DOHH2 (cell line): ENCODE results near the gene FARS2.

Experiments
- H3F3A ChIP-seq: fragments of 200-600 bp; sonication (generic), shearing (Covaris generic); 2 replicates; pipeline ENCODE4 v1.6.0; 2016; ENCODE audit warnings: antibody characterized with exemption, mild to moderate bottlenecking; ENCODE audit not compliant: control insufficient read depth, insufficient read depth
- H3K27ac ChIP-seq: fragments of 200-600 bp; sonication (generic); 2 replicates; pipeline ENCODE4 v1.5.1; 2014; ENCODE audit warnings: low read depth, mild to moderate bottlenecking, low read length, moderate library complexity
- H3K27me3 ChIP-seq: fragments of 200-600 bp; sonication (generic); 2 replicates; pipeline ENCODE4 v1.6.1; 2014; ENCODE audit warnings: mild to moderate bottlenecking, low read length, mixed read lengths; ENCODE audit not compliant: control insufficient read depth
- H3K36me3 ChIP-seq: fragments of 200-600 bp; sonication (generic); 2 replicates; pipeline ENCODE4 v1.6.1; 2014; ENCODE audit warnings: mild to moderate bottlenecking, low read length, moderate library complexity, mixed read lengths; ENCODE audit not compliant: control insufficient read depth
- H3K4me1 ChIP-seq: fragments of 200-600 bp; sonication (generic); 2 replicates; pipeline ENCODE4 v1.6.1; 2014; ENCODE audit warnings: mild to moderate bottlenecking, low read length, mixed read lengths; ENCODE audit not compliant: control insufficient read depth
- H3K4me2 ChIP-seq: fragments of 200-600 bp; sonication (generic); 2 replicates; pipeline ENCODE4 v1.6.0; 2014; ENCODE audit warnings: mild to moderate bottlenecking, low read length, moderate library complexity
- H3K4me3 ChIP-seq: fragments of 200-600 bp; sonication (generic); 2 replicates; pipeline ENCODE4 v1.5.1; 2014; ENCODE audit warnings: mild to moderate bottlenecking, low read length, mixed read lengths
- H3K79me2 ChIP-seq: fragments of 200-600 bp; sonication (generic); 2 replicates; pipeline ENCODE4 v1.6.1; 2014; ENCODE audit warnings: mild to moderate bottlenecking, low read length, mixed read lengths; ENCODE audit not compliant: control insufficient read depth
- H3K9me2 ChIP-seq: fragments of 200-600 bp; sonication (generic); replicated peaks from 2 replicates; pipeline ENCODE4 v1.6.1; 2014; ENCODE audit warnings: mild to moderate bottlenecking, low read length, mixed read lengths; ENCODE audit not compliant: control insufficient read depth
- H3K9me3 ChIP-seq: fragments of 200-600 bp; sonication (generic); 2 replicates; pipeline ENCODE4 v1.6.1; 2014; ENCODE audit warnings: antibody characterized with exemption, low read length, mixed read lengths; ENCODE audit not compliant: control insufficient read depth, insufficient read depth
- H4K20me1 ChIP-seq: fragments of 200-600 bp; sonication (generic); 2 replicates; pipeline ENCODE4 v1.6.0; 2014; ENCODE audit warnings: low read depth, mild to moderate bottlenecking, antibody characterized with exemption, low read length, moderate library complexity; ENCODE audit not compliant: control insufficient read depth, insufficient read depth
- EZH2phosphoT487 ChIP-seq: fragments of 200-600 bp; sonication (generic); IDR thresholded peaks from 2 replicates; pipeline ENCODE4 v1.6.1; 2017; ENCODE audit warnings: borderline replicate concordance, mild to moderate bottlenecking, antibody characterized with exemption, low read length, moderate library complexity, mixed read lengths
- TF ChIP-seq, protein P1 (sequence below): fragments of 200-600 bp; sonication (generic); IDR thresholded peaks from one replicate; pipeline ENCODE4 v1.5.1; 2014; ENCODE audit warnings: antibody characterized with exemption, mild to moderate bottlenecking, low read depth, low read length; ENCODE audit not compliant: poor library complexity, severe bottlenecking

Gene FARS2

DNA sequence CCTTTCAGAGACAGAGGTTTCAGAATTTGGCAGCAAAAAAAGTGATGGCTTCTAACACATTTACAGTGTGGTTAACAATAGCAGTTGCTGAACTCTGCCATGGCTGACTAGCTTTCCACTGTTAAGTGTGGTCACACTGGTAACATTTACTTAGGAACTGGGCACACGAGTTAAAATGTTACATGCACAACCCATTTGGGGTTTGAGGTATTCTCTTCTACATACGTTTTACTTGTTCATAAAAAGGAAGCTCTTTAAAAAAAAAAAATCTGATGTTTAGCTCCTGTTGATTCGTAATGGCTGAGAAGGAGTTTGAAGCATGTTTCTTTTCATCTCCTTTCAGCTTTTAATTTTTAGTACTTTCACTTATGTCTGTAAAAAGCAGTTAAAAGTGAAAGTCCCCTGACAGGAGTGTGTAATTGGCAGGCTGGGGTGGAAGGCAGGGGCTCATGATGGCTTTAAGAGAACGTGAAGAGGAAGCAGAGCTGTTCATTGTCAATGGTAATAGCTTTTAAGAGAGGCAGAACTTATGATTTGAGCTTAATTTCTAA, 245.9 kb downstream of the FARS2 start:
- no peaks in the 10 kb centered on the region for H3K36me3 ChIP-seq
- no peaks in the 10 kb centered on the region for H3K79me2 ChIP-seq
- no peaks in the 10 kb centered on the region for H3K9me3 ChIP-seq
- no peaks in the 10 kb centered on the region for H3K27me3 ChIP-seq
- no peaks in the 10 kb centered on the region for H3K9me2 ChIP-seq
- H4K20me1 ChIP-seq, result no peaks in the 10 kb centered on the region
- H3K4me2 ChIP-seq, result peak overlapping the region; percentile 45
- H3K27ac ChIP-seq, result 0 out of 2 replicates have a peak overlapping the region, but pooled peaks have one; percentile 10
- H3K4me1 ChIP-seq, result peaks cover 20% of the 10 kb centered on the region
- H3F3A ChIP-seq, result no peaks in the 10 kb centered on the region
- peak overlapping the region; percentile 5; the same call in 1 of the 2 replicates for H3K4me3 ChIP-seq
- TF ChIP-seq EZH2phosphoT487, result no peak
- TF ChIP-seq, protein P1, sequence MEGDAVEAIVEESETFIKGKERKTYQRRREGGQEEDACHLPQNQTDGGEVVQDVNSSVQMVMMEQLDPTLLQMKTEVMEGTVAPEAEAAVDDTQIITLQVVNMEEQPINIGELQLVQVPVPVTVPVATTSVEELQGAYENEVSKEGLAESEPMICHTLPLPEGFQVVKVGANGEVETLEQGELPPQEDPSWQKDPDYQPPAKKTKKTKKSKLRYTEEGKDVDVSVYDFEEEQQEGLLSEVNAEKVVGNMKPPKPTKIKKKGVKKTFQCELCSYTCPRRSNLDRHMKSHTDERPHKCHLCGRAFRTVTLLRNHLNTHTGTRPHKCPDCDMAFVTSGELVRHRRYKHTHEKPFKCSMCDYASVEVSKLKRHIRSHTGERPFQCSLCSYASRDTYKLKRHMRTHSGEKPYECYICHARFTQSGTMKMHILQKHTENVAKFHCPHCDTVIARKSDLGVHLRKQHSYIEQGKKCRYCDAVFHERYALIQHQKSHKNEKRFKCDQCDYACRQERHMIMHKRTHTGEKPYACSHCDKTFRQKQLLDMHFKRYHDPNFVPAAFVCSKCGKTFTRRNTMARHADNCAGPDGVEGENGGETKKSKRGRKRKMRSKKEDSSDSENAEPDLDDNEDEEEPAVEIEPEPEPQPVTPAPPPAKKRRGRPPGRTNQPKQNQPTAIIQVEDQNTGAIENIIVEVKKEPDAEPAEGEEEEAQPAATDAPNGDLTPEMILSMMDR, result no peak

DNA sequence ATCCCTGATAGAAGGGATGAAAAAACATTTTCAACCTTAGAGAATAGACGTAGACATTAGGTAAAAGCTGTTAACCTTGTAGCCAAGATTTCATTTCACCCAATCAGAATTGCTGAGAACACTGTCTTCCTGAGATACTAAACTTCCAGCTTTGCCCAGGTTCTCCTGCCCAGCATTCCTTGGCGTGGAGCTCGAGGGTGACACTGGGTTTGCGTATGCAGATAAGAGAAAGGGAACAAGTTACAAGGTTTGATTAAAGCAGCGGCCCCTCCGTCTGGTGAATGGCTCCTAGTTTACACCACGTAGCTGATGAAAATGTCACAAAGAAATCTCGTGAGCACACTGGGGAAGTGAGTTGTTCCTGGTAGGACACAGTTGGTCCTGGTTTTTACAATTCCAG, 247.8 kb downstream of the FARS2 start:
- Histone ChIP-seq H3K27me3 (no peaks in the 10 kb centered on the region), H3K4me3 (no peak overlapping the region), H3K36me3 (no peaks in the 10 kb centered on the region), H3K79me2 (no peaks in the 10 kb centered on the region), H3F3A (no peaks in the 10 kb centered on the region), H3K4me2 (no peak overlapping the region), H3K9me2 (no peaks in the 10 kb centered on the region), H3K27ac (no peak overlapping the region), H3K9me3 (no peaks in the 10 kb centered on the region), H4K20me1 (no peaks in the 10 kb centered on the region), H3K4me1 (peaks cover 20% of the 10 kb centered on the region)
- no peak for TF ChIP-seq EZH2phosphoT487
- TF ChIP-seq, protein P1, result no peak

DNA sequence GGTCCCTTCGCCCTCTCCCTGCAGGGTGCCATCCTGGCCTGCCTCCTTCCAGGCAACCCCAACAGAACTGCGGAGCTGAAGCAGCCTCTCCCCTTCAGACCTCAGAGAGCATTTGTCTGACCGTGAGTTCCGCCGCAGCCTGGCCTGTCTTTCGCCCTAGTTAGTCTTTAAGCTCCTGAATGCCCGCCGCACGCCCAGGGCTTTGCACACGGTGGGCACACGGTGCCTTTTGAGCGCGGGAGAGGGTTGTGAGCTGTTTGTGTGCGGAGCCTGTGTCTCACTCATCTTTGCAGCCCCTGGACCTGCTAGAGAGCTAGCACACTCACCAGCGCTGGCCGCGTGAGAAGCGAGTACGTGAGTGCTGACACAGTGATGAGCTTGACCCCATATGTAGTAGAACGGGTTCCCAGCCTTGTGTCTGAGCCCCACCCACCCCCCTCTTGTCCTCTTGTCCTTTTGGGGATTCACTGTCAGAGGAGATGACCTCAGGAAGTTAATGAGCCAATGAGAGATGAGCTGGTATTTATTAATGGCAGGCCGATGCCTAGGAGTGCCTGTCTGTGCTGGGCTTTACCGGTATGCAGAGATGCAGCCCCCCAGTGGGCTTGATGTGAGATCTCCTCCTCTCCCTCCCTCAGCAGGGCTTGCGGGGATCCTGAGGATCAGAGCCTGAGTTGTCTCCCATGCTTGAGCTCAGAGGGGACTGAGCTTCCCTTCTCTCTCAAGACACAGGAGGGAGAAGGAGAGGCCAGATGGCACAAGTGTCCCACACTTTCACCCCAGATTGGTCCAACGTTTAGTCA, 249.2 kb downstream of the FARS2 start:
- peaks cover 20% of the 10 kb centered on the region for H3K4me1 ChIP-seq
- H3K9me2 ChIP-seq, result no peaks in the 10 kb centered on the region
- H3K79me2 ChIP-seq, result no peaks in the 10 kb centered on the region
- no peak overlapping the region for H3K27ac ChIP-seq
- no peaks in the 10 kb centered on the region for H3K36me3 ChIP-seq
- H3K27me3 ChIP-seq, result no peaks in the 10 kb centered on the region
- no peak overlapping the region for H3K4me2 ChIP-seq
- no peaks in the 10 kb centered on the region for H4K20me1 ChIP-seq
- H3K4me3 ChIP-seq, result no peak overlapping the region
- TF ChIP-seq EZH2phosphoT487, result no peak
- TF ChIP-seq, protein P1, result no peak
- no peaks in the 10 kb centered on the region for H3F3A ChIP-seq
- no peaks in the 10 kb centered on the region for H3K9me3 ChIP-seq
